ENCODE results near the gene MSI2.
"Not testable (repeated sequence)": the region's sequence is repeated elsewhere in the genome, so short reads cannot be mapped to it uniquely, and the experiment has no call there.

MSI2 gene

GRCh38 chr17:57619061-57619937 lies 363.0 kb downstream of the MSI2 start:
- no peak for DNase-seq (ENCODE audit: low read depth)

- no peak for DNase-seq (ENCODE audit: low read depth)
Measured at GRCh38 chr17:57620576-57620975, 364.3 kb downstream of the MSI2 start.

- DNase-seq (ENCODE audit: low read depth) = not testable (repeated sequence)
Measured at GRCh38 chr17:57621791-57622190, 365.5 kb downstream of the MSI2 start.

- DNase-seq (ENCODE audit: low read depth) = no peak
Measured at GRCh38 chr17:57622306-57622682, 366.0 kb downstream of the MSI2 start.

- DNase-seq (ENCODE audit: low read depth) = peak; percentile 20
Measured at GRCh38 chr17:57622683-57623433, 366.5 kb downstream of the MSI2 start.

- no peak for DNase-seq (ENCODE audit: low read depth)
Measured at GRCh38 chr17:57623620-57624019, 367.3 kb downstream of the MSI2 start.

- DNase-seq (ENCODE audit: low read depth) = no peak
Measured at GRCh38 chr17:57624386-57624785, 368.1 kb downstream of the MSI2 start.

- no peak for DNase-seq (ENCODE audit: low read depth)
Measured at GRCh38 chr17:57625511-57625910, 369.2 kb downstream of the MSI2 start.

- DNase-seq (ENCODE audit: low read depth) = no peak
Measured at GRCh38 chr17:57625957-57626356, 369.6 kb downstream of the MSI2 start.

GRCh38 chr17:57626520-57627210 lies 370.3 kb downstream of the MSI2 start:
- no peak for DNase-seq (ENCODE audit: low read depth)

- no peak for DNase-seq (ENCODE audit: low read depth)
Measured at GRCh38 chr17:57627591-57627990, 371.3 kb downstream of the MSI2 start.

- DNase-seq (ENCODE audit: low read depth) = no peak
Measured at GRCh38 chr17:57628421-57628820, 372.1 kb downstream of the MSI2 start.

GRCh38 chr17:57629470-57629869 lies 373.1 kb downstream of the MSI2 start:
- no peak for DNase-seq (ENCODE audit: low read depth)

GRCh38 chr17:57629886-57630285 lies 373.6 kb downstream of the MSI2 start:
- no peak for DNase-seq (ENCODE audit: low read depth)

- no peak for DNase-seq (ENCODE audit: low read depth)
Measured at GRCh38 chr17:57630736-57631135, 374.4 kb downstream of the MSI2 start.

- DNase-seq (ENCODE audit: low read depth) = no peak
Measured at GRCh38 chr17:57631871-57632270, 375.5 kb downstream of the MSI2 start.

- no peak for DNase-seq (ENCODE audit: low read depth)
Measured at GRCh38 chr17:57632294-57632693, 376.0 kb downstream of the MSI2 start.

GRCh38 chr17:57633236-57633635 lies 376.9 kb downstream of the MSI2 start:
- no peak for DNase-seq (ENCODE audit: low read depth)

GRCh38 chr17:57634713-57635465 lies 378.6 kb downstream of the MSI2 start:
- peak; percentile 6 for DNase-seq (ENCODE audit: low read depth)

GRCh38 chr17:57636274-57636673 lies 380.0 kb downstream of the MSI2 start:
- no peak for DNase-seq (ENCODE audit: low read depth)

- peak; percentile 11 for DNase-seq (ENCODE audit: low read depth)
Measured at GRCh38 chr17:57636985-57637665, 380.8 kb downstream of the MSI2 start.
